NCI-H187 treated with DMSO at 0.1 percent for 48 hours (cell line): ENCODE measurements around the gene ZNF827.

Experiments used
- DNase-seq: peaks from one replicate; lab custom pipeline; 2025; lab: John Stamatoyannopoulos, UW

ZNF827 gene

DNA sequence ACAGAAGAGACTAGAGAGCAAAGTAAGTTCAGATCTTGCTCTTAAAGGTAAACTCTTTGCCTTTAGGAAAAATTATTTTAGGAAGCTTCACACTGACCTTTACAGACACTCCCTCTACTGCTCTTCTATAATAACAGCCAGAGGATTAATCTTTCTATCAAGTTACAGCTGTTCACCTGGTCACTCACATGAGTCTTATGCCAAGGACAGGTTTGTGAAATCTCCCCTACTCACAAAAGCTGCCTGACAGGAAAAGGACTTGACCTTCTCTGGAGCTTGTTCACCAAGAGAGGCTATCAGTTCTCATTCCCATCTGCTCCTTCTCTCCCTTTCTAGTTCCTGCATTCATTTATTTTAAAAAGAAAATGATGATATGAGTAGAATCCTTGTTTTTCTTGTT is 141.3 kb downstream of the ZNF827 start:
- no peak for DNase-seq

DNA sequence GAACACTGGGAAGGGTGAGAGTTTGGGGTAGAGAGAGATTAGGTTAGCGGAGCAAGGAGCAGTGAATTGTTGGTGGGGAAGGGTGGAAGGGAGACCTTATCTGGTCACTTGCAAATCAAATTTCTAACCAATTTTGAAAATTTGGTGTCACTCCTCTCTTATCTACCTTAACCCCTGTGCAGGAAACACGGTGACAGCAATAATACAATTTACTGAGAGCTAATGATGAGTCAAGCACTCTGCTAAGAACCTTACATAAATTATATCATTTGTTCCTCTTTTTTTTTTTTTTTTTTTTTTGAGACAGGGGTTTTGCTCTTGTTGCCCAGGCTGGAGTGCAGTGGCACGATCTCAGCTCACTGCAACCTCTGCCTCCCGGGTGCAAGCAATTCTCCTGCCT is 142.3 kb downstream of the ZNF827 start:
- DNase-seq: no peak

DNA sequence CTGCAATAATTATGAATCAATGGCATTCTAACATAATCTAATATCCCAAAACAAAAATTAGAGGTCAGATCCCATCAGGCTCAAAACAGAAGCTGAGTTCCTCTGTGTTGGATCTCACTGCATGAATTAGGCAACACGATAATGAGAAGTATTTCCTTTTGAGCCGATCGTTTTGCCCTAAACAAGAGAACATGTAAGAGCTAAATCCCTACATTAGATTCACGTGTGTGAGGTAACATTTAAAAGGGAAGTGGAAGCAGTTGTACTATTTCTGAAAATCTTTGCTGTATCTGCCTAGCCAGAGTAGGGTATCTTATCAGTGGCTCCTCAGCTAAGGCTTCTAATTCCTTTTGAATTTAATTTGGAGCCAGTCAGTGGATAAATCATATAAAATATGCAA is 143.1 kb downstream of the ZNF827 start:
- no peak for DNase-seq

DNA sequence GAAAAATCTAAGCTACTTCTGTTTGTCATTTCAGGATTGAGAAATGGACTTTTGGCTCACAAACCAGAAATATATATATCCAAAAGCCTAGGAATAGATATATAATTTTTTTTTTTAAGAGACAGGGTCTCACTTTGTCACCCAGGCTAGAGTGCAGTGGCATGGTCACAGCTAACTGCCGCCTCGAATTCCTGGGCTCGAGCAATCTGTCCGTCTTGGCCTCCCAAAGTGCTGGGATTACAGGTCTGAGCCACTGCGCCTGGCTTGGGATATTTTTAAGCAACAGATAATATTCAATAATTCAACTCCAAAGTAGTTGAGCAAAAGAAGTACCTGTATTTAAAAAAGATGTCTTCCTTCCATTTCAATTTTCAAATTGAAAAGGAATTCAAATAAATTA is 146.2 kb downstream of the ZNF827 start:
- no peak for DNase-seq

DNA sequence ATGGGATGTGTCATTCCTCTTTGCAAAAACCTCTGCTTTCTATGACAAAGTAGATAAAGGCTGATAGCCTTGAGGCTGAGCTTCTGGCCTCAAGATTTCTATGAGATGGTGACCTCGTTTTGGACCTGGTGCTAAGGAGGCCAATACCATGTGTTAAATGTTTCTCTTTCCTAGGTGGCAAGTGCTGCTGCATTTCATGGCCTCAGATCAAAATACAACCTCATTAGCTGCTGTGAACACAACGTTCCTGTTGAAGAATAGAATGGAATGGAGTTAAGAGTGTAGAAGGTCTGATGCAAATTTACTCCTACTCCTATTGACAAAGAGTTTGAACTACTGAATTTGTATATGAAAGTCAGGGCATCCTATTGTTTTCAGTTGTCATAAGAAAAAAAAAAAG is 146.6 kb downstream of the ZNF827 start:
- DNase-seq: no peak

DNA sequence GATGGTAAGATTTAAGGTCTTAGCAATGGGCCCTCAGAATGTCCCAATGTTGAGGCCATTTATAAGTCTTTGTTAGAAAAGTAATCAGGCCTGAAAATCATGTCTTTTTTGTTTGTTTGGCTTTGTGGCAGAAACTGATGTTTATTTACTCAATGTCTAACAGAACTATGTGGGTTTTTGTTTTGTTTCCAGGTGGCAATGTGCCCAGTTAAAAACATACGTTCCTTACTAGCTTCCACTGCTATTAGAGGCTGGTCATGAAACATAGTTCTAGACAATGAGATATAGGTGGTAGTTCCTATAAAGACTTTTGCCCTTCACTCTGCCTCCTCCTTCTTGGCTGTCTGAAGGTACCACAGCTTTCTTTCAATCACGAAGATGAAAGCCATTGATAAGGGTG is 149.9 kb downstream of the ZNF827 start:
- no peak for DNase-seq

DNA sequence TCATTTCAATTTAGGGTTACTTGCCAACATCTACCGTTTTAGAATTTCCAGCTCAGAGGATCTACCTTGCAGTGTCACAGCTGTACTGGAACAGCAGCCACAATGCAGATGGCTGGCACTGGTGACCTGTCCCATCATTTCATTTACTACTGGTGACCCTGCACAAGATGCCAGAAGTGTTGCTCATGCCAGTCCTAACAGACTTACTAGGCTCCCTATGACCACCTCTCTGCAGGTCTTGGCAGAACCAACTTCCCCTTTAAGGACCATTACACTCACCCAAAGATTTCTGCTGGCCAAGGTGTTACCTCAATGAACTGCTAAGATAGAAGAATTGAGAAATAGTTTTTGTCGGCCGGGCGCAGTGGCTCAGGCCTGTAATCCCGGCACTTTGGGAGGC is 151.8 kb downstream of the ZNF827 start:
- DNase-seq: no peak

DNA sequence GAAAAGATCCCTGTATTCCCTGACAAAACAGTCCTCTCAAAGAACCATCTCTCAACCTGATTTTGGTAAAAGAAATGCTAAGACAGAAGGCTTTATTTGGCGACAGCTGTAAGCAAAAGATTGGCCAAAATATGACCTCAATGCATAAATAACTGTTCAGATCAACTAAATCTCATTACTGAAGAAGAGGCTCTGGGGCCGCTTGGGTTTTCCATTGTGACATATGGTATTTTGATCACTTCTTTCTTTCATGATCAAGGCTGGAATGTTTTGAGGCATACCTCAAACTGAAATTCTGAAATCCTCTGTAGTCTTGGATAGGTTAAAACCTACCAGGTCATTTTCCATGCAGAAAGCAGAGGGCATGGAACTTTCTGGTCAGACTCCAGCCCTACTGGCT is 152.4 kb downstream of the ZNF827 start:
- DNase-seq: no peak

DNA sequence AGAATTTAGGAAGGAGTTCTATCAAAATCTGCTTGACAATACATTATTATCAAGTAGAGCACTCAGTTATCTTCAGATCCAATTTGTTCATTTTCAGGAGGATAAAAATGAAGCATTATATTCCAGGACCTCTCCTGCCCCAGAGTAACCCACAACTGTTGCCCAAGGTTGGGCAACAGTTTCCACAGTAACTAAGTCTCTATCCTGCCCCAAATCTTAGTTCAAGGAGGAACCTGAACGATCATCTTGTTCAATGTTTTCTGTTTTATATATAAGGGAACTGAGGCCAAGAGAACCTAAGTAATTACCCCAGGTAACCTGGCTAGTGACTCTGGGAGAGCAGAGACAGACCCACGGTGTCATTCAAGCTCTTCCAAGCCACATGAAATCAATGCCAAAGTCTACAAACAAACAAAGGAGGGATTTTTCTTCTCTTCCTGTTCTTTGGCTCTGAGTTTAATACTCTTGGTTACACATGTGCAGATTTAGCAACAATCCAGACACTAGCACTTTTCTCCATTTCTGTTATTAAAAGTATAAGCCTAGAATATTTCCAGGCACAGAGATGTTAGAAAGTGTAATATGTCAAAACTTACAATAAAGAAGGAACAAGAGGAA is 153.1 kb downstream of the ZNF827 start:
- DNase-seq: no peak

DNA sequence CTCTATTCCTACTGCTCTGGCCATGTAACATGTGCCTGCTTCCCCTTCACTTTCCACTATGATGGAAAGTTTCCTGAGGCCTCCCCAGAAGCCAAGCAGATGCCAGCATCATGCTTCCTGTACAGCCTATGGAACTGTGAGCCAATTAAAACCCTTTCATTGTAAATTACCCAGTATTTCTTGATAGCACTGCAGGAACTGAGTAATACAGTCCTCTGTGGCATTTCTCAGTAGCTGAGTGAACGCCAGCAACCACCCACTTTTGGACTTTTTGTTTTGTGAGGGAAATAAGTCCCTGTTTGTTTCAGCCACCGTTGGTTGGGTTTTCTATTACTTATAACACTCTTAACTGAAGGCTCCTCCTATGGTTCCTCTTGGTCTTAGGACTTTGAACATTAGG is 154.6 kb downstream of the ZNF827 start:
- no peak for DNase-seq

DNA sequence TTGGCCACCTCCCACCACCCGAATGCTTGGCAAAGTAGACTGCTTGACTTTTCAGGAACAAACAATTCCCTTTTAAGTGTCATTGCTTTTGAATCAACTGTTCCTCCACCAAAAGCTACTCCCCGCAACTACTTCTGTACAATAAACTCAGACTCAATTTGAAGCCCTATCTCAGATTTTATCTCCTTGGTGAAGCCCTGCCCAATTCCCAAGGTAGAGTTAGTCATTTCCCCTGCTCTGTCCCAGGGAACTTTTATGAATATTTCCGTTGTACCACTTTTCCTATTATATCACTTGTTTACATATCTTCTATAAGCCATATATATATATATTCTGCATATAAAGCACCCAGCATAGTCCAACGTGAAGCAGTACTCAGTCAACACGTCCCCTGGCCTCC is 155.9 kb downstream of the ZNF827 start:
- DNase-seq: no peak

DNA sequence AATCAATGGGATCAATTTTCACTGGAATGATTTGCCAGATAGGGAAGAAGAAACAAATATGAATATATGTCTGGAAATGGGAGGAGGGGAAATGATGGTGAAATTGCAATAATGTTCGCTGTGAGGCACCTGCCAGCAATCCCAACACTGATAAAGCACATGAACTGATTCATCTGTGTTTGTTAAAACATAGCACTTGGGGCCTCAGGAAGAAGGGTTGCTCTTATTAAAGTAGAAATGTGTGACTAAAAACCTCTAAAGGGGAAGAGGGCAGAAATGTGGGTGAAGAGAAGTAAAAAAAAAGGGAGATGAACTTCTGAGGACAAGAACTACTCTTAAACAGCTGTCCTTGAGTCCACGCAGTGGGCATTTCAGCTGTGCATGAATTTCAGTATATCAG is 157.3 kb downstream of the ZNF827 start:
- no peak for DNase-seq

DNA sequence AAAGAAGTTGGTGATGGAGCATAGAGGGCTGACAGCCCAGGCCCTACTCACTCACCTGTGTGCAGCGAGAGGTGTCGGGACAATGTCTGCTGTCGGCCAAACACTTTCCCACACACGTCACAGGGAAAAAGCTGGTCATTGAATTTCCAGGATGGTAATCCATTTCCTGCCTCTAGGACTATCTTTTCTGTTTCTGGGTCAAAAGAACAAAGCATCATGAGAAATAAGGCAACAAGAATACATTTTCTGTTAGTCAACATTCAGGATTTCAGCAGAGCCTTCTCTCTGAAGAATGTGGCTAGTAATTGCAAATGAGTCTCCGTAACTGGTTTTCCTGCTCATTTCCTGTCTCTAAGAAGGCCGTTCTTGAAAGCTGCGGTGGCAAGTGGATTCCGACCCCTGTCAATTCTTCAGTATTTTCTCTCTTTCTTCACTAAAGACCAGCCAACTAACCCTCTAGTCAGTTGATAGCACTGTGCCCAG is 159.3 kb downstream of the ZNF827 start:
- DNase-seq: no peak

DNA sequence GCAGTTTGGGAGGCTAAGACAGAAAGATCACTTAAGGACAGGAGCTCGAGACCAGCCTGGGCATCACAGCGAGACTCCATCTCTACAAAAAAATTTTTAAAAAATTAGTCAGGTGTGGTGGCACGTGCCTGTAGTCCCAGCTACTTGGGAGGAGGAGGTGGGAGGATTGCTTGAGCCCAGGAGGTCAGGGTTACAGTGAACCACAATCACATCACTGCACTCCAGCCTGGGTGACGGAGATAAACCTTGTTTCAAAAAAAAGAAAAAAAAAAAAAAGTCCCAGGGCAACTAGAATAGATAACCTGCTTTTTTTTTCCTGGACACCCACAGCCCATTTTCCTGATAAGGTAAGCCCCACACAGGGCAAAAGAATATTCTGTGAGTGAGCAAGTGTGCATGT is 162.4 kb downstream of the ZNF827 start:
- DNase-seq: no peak

DNA sequence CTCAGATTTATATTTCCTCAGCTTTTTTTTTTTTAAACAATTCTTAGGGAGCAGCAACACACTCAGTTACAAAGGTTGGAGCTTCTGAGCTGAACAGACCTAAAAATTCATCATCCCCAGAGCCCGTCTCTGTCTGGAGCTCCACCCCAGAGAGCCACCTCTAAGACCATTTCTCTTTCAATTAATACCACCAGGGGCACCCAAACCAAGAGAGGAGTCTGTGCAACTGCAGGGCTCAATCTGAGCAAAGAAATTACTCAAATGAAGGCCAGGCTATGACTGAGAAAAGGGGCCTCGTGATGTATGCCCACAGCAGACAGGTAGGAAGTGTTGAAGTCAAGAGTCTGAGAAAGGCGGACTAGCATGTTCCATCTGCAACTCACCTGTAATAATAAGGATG is 163.2 kb downstream of the ZNF827 start:
- DNase-seq: no peak

DNA sequence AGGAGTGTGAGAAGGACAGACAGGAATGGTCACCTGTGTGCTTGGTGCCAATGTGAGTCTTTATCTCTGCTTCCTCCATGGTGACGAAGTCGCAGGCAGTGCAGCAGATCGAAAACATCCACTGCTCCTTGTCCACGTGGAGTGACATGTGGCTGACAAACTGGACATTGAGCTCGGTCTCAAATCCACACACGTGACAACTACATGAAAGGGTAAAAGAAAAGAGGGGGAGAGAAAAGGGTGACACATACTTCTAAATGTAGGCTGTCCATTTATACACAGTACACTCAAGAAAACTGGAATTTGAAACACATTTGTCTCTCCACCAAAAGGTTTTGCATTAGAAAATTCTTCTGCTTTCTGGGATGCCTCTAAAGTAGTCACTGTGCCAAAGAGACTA is 164.2 kb downstream of the ZNF827 start:
- no peak for DNase-seq

DNA sequence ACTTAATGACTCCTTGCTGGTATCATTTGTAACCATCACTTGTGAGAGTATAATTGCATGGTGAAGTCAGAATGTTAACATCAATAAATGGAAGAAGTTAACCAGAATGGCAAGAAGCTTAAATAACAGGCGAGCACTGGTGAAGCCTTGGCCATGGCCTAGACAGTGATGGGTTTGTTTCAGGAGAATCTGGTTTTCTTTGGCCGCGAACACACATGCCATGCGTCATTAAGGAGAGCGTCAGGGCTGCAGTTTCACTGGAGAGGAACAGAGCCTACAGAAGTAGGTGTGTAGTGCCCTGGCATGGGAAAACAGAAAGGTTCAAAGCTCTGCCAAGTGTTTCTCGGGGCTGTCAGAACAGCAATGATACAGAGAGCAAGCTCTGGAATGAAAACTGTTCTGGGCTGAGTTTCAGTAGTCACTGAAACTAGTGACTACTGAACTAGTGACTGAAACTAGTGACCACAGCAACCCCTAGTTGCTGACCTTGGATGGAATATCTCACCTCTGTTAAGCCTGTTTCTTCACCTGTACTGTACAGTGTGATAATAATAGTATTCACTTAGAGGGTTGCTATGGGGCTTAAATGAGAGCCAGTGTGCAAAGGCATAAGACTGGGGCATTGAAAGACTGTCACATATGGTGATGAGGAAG is 164.9 kb downstream of the ZNF827 start:
- DNase-seq: no peak

DNA sequence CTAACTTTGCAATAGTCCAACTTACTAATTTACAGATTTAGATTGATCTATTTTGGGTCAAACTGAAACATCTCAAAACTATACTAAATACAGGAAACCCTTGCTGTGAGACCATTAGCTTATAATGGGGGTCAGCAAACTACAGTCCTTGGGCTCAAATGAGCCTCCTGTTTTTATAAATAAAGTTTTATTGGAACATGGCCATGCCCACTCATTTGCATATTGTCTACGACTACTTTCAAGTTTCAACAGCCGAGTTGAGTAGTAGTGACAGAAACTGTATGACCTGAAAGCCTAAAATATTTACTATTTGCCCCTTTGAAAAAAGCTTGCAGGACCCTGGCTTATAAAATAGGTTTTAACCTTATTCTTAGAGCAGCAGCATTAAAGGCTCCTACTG is 166.3 kb downstream of the ZNF827 start:
- no peak for DNase-seq

DNA sequence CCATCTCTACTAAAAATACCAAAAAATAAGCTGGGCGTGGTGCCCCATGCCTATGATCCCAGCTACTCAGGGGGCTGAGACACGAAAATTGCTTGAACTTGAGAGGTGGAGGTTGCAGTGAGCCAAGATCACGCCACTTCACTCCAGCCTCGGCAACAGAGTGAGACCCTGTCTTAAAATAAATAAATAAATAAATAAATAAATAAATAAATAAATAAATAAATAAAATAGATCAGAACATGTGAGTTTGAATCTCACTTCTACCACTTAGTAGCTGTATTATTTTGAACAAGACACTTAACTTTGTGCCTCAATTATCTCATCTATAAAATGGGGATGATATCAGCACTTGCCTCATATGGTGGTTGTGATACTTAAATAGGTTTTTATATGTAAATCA is 168.5 kb downstream of the ZNF827 start:
- DNase-seq: no peak

DNA sequence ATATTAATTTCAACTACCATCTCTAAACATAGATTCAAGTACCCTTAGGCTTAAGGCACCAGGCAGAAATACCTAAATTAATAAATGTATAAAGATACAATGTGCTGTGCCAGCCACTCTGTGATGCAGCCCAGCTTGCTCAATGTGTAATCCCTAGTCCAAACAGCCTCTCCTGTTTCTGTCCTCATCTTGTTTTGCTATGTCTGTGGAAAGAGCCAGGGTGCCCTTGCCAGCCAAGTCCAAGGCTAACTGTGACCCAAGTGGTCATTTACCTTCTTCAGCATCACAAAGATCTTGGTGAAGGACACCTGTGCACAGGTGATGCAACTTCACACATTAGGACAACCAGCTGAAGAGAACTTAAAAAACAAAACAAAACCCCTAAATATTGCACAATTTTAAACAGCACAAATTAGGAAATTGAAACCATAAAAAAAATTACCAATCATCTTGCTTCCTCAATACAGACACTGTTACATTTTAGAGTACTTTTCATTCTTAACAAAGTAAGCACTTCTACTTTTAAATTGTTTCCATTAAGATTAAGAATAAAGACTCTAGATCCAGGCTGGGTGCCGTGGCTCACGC is 169.1 kb downstream of the ZNF827 start:
- no peak for DNase-seq

DNA sequence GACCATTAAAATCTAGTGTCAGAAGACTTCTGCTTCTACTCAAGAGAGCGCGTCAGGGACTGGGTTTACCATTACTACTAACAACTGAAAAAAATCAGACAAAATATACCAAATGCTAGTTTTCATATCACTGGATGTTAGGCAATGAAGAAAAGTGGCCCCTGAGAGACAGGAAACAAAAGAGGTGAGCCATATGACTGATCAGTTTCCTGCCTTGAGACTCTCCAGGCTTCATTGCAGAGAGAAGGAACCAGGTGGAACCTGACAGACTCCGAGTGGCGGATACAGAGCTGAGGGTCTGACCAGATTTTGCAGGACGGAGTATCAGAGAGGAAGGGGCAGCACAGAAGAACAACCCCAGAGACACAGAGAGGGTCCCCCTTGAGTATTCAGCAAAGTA is 172.3 kb downstream of the ZNF827 start:
- no peak for DNase-seq

DNA sequence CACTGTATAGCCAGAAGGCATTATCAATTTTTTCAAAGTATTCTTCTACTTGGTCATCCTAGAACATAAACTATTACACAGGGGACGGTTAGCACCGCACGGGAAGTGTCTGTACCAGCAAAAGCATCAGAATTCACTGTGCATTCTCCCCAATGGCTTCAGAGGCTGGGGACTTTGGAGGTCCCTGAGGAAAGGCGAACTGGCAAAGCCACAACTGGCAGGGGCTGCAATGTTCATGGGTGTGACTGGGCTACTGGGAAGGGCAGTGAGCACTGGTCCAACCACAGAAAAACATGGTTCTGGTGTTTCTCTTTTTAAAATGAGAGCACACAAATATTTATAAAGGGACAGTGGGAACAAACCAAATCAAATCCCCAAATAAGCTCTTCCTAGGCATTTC is 175.2 kb downstream of the ZNF827 start:
- DNase-seq: no peak

DNA sequence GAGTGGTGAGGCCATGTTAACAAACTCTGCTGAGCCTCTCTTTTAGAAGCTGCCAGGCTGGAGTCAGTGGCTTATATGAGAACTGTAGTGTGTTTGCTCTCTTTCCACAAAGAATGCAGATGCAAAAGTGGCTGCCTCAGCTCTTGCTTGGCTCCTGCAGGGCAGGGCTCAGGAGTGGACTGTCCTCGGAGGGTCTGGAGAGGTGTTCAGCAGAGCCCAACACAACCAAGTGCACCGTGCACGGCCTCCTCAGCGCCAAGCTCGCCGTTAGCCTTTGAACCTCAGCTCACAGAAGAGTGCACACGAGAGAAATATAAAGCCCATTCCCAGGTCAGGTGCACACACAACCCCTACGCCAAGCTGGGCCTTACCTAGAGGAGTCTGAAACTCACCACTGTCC is 175.9 kb downstream of the ZNF827 start:
- no peak for DNase-seq
